ENCODE results near the gene STAT3.
"Not testable (repeated sequence)": the region's sequence is repeated elsewhere in the genome, so short reads cannot be mapped to it uniquely, and the experiment has no call there.

The STAT3 gene

DNA sequence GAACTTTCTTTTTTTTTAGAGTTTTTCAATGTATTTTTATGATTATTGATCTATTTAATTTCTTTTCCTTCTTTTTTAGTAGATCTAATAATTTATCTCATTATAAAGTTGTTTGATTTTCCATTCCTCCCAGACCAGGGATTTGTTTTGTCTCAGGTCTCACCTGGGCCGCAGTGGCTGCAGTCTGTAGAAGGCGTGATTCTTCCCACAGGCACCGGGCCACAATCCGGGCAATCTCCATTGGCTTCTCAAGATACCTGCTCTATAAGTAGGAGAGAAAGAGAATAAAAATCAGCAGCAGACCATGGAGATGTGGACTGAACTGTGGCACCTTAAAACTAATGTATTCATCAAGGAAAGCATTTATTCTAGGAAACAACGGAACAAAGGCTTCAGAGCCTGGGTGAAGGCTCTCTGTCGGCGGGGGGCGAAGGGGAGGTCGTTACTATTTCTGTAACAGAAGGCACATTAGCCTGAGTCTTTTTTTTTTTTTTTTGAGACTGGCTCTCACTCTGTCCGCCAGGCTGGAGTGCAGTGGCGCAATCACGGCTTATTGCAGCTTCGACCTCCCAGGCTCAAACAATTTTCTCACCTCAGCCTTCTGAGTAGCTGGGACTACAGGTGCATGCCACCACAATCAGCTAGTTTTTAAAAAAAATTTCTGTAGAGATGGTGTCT is 42.7 kb downstream of the STAT3 start:
- DNase-seq, result no peak

GRCh38 chr17:42342242-42343008 is 45.8 kb downstream of the STAT3 start:
- DNase-seq, result no peak

- no peak for DNase-seq
These were observed 46.7 kb downstream of the STAT3 start for GRCh38 chr17:42341568-42341967.

DNA sequence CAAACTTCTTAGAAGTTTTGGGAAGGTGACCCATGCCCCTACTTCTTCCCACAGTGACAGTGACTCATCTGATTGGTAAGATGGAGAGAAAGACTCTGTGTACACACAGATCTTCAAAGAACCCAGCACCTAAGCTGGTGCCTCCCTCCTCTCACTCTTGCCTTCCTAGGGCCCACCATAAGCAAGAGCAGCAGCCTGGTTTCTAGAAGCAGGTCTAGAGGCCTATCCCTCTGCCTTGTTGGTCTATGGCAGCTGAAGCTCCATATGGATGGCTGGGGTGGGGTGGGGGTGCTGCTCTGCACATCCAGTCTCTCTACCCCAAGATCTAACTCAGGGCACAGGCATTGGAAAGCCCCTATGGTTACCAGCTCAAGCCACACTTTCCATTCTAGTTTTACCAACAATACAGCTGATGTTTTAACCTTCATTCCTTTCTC is 47.5 kb downstream of the STAT3 start:
- DNase-seq, result no peak

- no peak for DNase-seq
These were observed 49.0 kb downstream of the STAT3 start for GRCh38 chr17:42339221-42339620.

DNA sequence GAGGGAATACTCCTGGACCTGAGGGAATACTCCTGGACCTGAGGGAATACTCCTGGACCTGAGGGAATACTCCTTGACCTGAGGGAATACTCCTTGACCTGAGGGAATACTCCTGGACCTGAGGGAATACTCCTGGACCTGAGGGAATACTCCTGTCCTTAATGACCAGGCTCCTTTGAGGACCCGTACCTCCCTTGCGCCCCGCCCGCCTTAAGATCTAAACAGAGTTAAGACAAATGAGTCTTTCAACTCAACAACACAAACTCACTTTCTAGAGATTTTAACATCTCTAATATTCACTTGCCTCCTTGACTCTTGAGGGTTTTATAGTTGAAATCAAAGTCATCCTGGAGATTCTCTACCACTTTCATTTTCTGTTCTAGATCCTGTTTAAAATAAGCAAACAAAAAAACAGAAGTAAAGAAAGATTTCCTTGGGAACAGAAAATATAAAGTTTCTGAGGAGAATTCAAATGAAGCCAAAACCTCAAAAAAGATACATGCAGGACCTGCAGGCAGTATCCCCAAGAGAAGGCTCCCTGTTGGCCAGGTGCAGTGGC is 49.7 kb downstream of the STAT3 start:
- DNase-seq, result no peak

DNA sequence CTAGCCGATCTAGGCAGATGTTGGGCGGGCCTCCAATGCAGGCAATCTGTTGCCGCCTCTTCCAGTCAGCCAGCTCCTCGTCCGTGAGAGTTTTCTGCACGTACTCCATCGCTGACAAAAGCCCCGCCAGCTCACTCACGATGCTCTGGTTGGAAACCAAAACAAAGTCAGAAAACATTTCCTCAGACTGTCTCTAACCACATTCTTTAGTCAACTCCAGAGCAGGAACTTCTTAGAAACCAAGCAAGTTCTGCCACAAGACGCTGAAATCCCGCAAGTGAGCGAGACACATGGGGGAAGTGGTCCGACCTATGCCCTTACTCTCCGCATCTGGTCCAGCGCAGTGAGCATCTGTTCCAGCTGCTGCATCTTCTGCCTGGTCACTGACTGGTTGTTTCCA is 50.8 kb downstream of the STAT3 start:
- DNase-seq, result no peak

GRCh38 chr17:42334677-42335076 is 53.6 kb downstream of the STAT3 start:
- no peak for DNase-seq

GRCh38 chr17:42333053-42333452 is 55.2 kb downstream of the STAT3 start:
- DNase-seq, result no peak

DNA sequence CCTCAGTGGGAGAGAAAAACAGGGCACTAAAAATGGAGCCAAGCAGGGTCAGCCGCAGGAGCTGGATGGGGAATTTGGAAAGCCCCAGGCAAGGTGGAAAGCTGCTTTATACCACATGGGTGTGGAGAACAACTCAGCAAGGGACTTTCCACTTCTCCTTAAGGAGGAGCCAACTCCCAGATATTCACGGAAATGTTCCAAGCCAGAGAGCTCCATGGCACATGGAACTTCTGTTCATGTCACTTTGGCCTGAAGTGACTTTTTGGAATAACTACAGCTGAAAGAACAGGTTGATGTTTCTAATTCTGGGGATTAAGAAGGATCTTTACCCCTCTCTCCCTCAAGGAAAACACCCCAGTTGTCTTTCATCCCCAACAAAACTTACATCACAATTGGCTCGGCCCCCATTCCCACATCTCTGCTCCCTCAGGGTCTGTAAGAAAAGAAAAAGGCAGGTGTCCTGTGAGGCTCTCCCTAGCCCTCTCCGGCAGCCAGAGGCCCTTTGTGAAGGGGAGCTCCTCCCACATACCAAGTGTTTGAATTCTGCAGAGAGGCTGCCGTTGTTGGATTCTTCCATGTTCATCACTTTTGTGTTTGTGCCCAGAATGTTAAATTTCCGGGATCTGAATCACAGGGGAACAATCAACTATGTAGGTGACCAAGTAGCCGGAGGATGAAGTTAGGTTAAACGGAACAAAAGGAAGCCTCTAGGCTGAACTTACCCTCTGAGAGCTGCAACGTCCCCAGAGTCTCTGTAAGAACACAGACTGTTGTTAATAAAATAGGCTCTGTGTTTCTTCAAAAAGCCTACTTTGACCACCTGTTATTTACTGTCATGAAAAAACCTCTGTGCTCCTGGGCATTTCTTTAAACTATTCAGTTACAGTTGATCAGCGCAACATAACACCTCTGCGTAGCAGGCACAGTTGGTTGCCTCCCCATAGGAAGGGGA is 58.9 kb downstream of the STAT3 start:
- DNase-seq, result no peak

GRCh38 chr17:42325026-42325425 is 63.2 kb downstream of the STAT3 start:
- DNase-seq, result no peak

- no peak for DNase-seq
These were observed 64.9 kb downstream of the STAT3 start for GRCh38 chr17:42323268-42323773.

DNA sequence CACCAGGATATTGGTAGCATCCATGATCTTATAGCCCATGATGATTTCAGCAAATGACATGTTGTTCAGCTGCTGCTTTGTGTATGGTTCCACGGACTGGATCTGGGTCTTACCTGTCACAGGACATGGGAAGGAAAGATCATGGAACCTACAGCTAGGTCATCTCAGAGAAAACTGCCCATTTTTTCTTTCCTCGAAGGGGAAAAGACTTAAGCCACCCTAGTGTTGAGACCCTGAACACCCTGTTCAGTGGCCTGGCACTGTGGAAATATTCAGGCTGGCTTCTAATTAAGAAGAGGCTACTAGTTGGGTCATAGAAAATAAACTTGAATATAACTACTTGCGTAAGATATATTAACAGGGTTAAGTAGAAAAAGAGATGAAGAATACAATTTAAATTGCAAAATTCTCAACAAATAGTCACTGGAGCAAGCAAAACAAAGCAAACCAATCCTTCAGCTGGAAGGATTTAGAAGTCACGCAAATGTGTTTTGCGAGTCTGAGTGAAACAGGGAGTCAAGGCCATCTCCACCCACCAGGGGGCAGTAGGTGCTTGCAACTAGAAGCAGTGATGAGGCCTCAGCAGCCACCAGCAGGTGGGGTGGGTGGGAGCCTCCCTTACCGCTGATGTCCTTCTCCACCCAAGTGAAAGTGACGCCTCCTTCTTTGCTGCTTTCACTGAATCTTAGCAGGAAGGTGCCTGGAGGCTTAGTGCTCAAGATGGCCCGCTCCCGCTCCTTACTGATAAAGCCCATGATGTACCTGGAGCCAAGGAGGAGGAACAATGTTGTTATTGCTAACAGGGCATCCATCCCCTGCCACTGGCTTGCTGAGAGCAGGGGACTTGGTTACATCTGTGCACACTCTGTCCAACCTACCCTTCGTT is 65.6 kb downstream of the STAT3 start:
- DNase-seq, result peak; percentile 64

GRCh38 chr17:42321555-42321954 is 66.7 kb downstream of the STAT3 start:
- no peak for DNase-seq

- not testable (repeated sequence) for DNase-seq
These were observed 70.3 kb downstream of the STAT3 start for GRCh38 chr17:42317967-42318366.

DNA sequence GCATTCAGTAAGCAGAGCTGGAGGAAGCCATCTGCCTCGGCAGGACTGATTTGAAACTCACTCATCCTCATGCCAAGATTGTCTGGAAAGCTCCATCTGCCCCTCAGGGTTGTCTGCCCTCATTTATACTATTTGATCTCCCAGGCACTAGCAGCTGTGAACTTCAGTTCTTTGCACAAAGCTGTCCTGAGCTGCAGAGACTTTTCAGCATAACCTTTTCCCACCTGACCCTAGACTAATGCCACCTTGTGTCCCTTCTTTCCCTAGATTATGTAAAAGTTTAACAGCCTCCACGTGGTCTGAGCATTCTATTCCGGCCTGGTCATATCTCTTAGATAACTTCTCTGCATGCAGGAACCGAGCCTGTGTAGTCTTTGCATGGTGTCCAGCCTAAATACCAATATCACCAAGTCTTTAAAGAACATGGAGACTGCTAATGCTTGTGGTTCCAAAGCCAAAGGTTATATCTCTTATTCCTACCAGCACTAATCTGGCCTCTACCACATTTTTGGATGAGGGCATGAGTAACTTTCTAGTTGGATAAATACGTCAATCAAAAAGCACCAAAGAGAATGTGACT is 70.9 kb downstream of the STAT3 start:
- DNase-seq, result no peak

DNA sequence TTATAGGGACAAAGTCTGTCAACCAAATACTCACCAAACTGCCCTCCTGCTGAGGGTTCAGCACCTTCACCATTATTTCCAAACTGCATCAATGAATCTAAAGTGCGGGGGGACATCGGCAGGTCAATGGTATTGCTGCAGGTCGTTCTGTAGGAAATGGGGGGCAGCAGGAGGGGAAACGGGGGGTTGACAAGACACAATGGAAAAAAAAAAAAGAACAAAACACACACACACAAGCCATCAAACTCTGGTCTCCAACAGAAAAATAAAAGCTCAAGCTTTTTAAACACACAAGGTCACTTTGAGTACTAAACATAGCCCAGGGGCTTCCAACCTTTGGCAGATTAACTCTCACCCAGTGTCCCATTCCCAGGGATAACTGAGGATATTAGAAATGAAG is 71.5 kb downstream of the STAT3 start:
- DNase-seq, result no peak

DNA sequence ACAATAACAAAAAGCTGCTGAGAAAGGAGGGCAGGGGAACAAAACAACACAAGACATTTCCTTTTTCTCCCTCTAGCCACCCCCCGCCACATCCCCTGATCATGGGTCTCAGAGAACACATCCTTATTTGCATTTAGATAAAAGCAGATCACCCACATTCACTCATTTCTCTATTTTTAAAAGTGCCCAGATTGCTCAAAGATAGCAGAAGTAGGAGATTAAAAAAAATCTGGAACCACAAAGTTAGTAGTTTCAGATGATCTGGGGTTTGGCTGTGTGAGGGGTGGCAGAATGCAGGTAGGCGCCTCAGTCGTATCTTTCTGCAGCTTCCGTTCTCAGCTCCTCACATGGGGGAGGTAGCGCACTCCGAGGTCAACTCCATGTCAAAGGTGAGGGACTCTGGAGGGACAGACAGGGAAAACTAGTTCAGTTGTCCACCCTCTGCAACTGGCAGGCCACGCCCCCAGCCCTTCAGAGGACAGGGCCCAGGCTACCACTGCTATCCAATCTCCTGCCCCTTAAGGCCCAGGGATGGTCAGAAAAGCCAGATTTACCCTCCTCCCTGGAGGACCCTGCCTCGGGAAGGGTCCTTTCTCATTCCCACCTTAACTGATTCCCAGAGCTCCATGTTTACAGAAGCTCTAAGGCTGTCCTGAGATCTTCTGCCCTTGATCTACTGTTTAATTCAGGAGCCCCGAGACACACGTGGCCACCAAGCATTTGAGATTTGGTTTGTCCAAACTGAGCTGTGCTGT is 72.7 kb downstream of the STAT3 start:
- no peak for DNase-seq

GRCh38 chr17:42313773-42314566 is 74.3 kb downstream of the STAT3 start:
- no peak for DNase-seq

DNA sequence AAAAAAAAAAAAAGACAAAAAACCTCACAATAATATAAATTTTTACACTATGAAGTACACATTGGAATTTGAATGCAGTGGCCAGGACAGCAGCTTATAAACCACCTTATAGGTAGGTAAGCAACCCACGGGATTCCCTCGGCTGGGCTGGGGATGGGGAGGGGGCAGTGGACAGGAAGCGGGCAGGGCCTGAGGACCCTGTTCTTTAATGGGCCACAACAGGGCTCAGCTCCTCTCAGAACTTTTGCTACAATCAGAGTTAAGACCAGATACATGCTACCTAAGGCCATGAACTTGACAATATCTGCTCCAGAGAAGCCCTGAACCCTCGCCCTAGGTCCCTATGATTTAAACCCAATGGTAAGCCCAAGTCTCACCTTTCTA is 74.9 kb downstream of the STAT3 start:
- DNase-seq, result no peak
